Activated CD8-positive, alpha-beta memory T cell treated with anti-CD3 and anti-CD28 coated beads, Interleukin-2, amount 50 U/mL, for 48 hours (primary cell): ENCODE results near the gene ZNF614.
A peak's percentile ranks its signal among the peaks of the same experiment; 100 is the strongest.
"Not testable (repeated sequence)": the region's sequence is repeated elsewhere in the genome, so short reads cannot be mapped to it uniquely, and the experiment has no call there.

Source experiments
- DNase-seq: peaks from one replicate; pipeline ENCODE4 v3.0.0-alpha.2; 2020

Gene ZNF614

GRCh38 chr19:51986309-51987291 lies 41.6 kb downstream of the ZNF614 start, which contains the start of gene ZNF350:
Gene ZNF350 (minus strand): TSS chr19:51986840. CDS start chr19:51974360, 12,480 bp downstream.
- DNase-seq: peak; percentile 84

GRCh38 chr19:51983361-51983760 lies 44.8 kb downstream of the ZNF614 start:
- no peak for DNase-seq

GRCh38 chr19:51980926-51981325 lies 47.3 kb downstream of the ZNF614 start:
- not testable (repeated sequence) for DNase-seq

GRCh38 chr19:51980116-51980736 lies 48.0 kb downstream of the ZNF614 start:
- DNase-seq: no peak

GRCh38 chr19:51978882-51979281 lies 49.3 kb downstream of the ZNF614 start:
- DNase-seq: no peak

- no peak for DNase-seq
These were observed 50.8 kb downstream of the ZNF614 start for GRCh38 chr19:51977346-51977745.

- no peak for DNase-seq
These were observed 51.3 kb downstream of the ZNF614 start for GRCh38 chr19:51976852-51977251.

GRCh38 chr19:51975787-51976186 lies 52.4 kb downstream of the ZNF614 start:
- DNase-seq: not testable (repeated sequence)

GRCh38 chr19:51971624-51972023 lies 56.6 kb downstream of the ZNF614 start:
- DNase-seq: no peak

GRCh38 chr19:51970718-51971117 lies 57.5 kb downstream of the ZNF614 start:
- no peak for DNase-seq

- DNase-seq: no peak
These were observed 62.6 kb downstream of the ZNF614 start for GRCh38 chr19:51965583-51965982.
